SU-DHL-6 (cell line): ENCODE measurements around the gene GJD3.

Experiments
- EZH2phosphoT487 ChIP-seq: fragments of 200-600 bp; sonication (generic), shearing (Covaris generic); conservative IDR thresholded peaks from 2 replicates; pipeline ENCODE4 v1.6.1; 2018; ENCODE audit warnings: mild to moderate bottlenecking, antibody characterized with exemption, low read length, moderate library complexity, mixed read lengths
- TF ChIP-seq, protein P1 (sequence below): fragments of 200-600 bp; sonication (generic); IDR thresholded peaks from one replicate; pipeline ENCODE4 v1.5.1; 2017; ENCODE audit warnings: antibody characterized with exemption, mild to moderate bottlenecking, low read length, moderate library complexity; ENCODE audit not compliant: insufficient read depth, poor library complexity, severe bottlenecking

DNA sequence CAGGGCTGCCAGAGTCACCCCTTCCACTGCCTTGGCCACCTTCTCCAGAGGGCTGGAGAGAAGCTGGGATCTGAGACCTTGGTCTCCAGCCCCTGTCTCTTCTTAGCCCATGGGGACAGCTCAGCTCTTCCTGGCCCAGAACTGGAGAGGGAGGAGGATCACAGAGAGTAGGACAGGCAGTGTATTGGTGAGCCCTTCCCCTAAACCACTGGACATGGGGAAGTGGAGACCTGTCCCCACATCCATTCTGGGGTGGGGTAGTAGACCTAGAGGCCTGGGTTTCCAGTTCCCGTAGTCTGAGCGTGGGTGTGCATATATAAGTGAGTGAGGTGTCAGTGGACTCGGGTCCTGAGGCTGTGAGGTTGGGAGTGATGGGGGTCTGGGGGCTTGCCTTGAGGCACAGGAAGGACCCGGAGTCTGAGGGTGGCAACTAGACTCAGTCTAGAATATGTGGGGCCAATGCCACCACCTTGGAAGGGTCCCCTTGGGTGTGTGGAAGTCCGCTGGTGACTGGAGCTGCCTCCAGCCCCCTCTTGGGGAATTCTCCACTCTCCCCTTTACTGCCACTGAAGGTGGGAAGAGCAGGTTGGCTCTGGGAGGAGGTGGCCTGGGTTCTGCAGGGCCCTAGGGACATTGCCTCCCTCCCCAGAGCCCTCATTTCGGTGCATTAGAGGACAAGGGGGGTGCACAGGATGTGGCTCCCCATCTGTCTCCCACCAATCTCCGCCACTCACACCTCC is 19.9 kb downstream of the GJD3 start:
- TF ChIP-seq, protein P1, sequence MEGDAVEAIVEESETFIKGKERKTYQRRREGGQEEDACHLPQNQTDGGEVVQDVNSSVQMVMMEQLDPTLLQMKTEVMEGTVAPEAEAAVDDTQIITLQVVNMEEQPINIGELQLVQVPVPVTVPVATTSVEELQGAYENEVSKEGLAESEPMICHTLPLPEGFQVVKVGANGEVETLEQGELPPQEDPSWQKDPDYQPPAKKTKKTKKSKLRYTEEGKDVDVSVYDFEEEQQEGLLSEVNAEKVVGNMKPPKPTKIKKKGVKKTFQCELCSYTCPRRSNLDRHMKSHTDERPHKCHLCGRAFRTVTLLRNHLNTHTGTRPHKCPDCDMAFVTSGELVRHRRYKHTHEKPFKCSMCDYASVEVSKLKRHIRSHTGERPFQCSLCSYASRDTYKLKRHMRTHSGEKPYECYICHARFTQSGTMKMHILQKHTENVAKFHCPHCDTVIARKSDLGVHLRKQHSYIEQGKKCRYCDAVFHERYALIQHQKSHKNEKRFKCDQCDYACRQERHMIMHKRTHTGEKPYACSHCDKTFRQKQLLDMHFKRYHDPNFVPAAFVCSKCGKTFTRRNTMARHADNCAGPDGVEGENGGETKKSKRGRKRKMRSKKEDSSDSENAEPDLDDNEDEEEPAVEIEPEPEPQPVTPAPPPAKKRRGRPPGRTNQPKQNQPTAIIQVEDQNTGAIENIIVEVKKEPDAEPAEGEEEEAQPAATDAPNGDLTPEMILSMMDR: no peak
- no peak for TF ChIP-seq EZH2phosphoT487
